ENCODE measurements around the gene SLC45A2.

GRCh38 chr5:34001241-34001841 is 16.8 kb upstream of the SLC45A2 start:
- TF ChIP-seq TEAD2 (tag; IDR thresholded peaks at IDR 0.05) (no peak), ZNF24 (IDR thresholded peaks at IDR 0.05) (no peak), ASH1L (IDR thresholded peaks at IDR 0.05; ENCODE audit: borderline replicate concordance, low read depth, partially characterized antibody) (no peak), TAF1 (IDR thresholded peaks at IDR 0.05; ENCODE audit: control insufficient read depth, extremely low read depth, insufficient read depth, low read length, severe bottlenecking) (no peak), NFYB (IDR thresholded peaks at IDR 0.05; ENCODE audit: extremely low read depth, insufficient read length) (no peak), DPF2 (IDR thresholded peaks at IDR 0.05) (no peak), ETV5 (CRISPR knock-in tag; IDR thresholded peaks at IDR 0.05; ENCODE audit: low read depth) (no peak), SPI1 (IDR thresholded peaks at IDR 0.05; ENCODE audit: borderline replicate concordance, low read depth, low read length) (no peak), POLR2AphosphoS5 (IDR thresholded peaks at IDR 0.05; ENCODE audit: control insufficient read depth, insufficient read depth, low read depth, low read length) (no peak), CREB1 (IDR thresholded peaks at IDR 0.05) (no peak), CREB1 (CRISPR knock-in tag; IDR thresholded peaks at IDR 0.05) (no peak)

All from K562 (cell line).